Natural killer cell (primary cell): ENCODE measurements around the gene SLA2. TPM values are rescaled to one million over a fixed set of nuclear protein-coding genes. Genes with fewer than 3 reads are reported as not detected.
"Not testable (repeated sequence)": the region's sequence is repeated elsewhere in the genome, so short reads cannot be mapped to it uniquely, and the experiment has no call there.

ENCODE experiments used
- ATAC-seq, 3 donors: fragments of 150-1000 bp in 2 of 3; fragments of 200-7000 bp in 1 of 3; cut with Tn5 transposase; 1 replicate in 1 of 3; 2 replicates in 2 of 3; pipeline ENCODE4 v1.10.0; 2021; ENCODE audit warnings: mild to moderate bottlenecking in 2 of 3, moderate library complexity in 2 of 3
- DNase-seq, 2 donors: peaks; one replicate each; pipeline versions ENCODE4 v3.0.0 to v3.0.0-alpha.2; 2013 to 2021; ENCODE audit warnings: mixed read lengths in 1 of 2
- H3K27ac ChIP-seq: one replicate; pipeline ENCODE4 v1.5.1; 2013; ENCODE audit warnings: mild to moderate bottlenecking, low read length
- H3K27me3 ChIP-seq: one replicate; pipeline ENCODE4 v1.6.1; 2013; ENCODE audit warnings: low read length; ENCODE audit not compliant: control insufficient read depth, insufficient read depth
- H3K36me3 ChIP-seq: one replicate; pipeline ENCODE4 v1.6.1; 2013; ENCODE audit warnings: low read length; ENCODE audit not compliant: control insufficient read depth, insufficient read depth
- H3K4me1 ChIP-seq: one replicate; pipeline ENCODE4 v1.6.1; 2013; ENCODE audit warnings: low read length; ENCODE audit not compliant: control insufficient read depth, insufficient read depth
- H3K4me3 ChIP-seq: one replicate; pipeline ENCODE4 v1.5.1; 2013; ENCODE audit warnings: low read length
- H3K9me3 ChIP-seq: one replicate; pipeline ENCODE4 v1.6.1; 2013; ENCODE audit warnings: low read length; ENCODE audit not compliant: control insufficient read depth, insufficient read depth
- H3K27ac Mint-ChIP-seq, 2 donors: one replicate each; pipeline ENCODE4 v1.8.0; 2022; ENCODE audit warnings: mild to moderate bottlenecking in 2 of 2, mixed read lengths in 2 of 2, moderate library complexity in 1 of 2
- H3K27me3 Mint-ChIP-seq, 2 donors: one replicate each; pipeline ENCODE4 v1.8.0; 2022; ENCODE audit warnings: low read depth in 2 of 2, mixed read lengths in 2 of 2
- H3K36me3 Mint-ChIP-seq: one replicate; pipeline ENCODE4 v1.8.0; 2022; ENCODE audit warnings: mixed read lengths
- H3K4me1 Mint-ChIP-seq, 2 donors: one replicate each; pipeline ENCODE4 v1.8.0; 2022; ENCODE audit warnings: mixed read lengths in 2 of 2
- H3K4me3 Mint-ChIP-seq: one replicate; pipeline ENCODE4 v1.8.0; 2022; ENCODE audit warnings: mild to moderate bottlenecking, moderate library complexity, mixed read lengths
- H3K9me3 Mint-ChIP-seq, 2 donors: one replicate each; pipeline ENCODE4 v1.8.0; 2022; ENCODE audit warnings: mixed read lengths in 2 of 2
- WGBS: methylation state at CpG from one replicate; pipeline ENCODE4 v1.1.7; 2013; ENCODE audit warnings: missing lambda C conversion rate; ENCODE audit not compliant: insufficient coverage; 5-methylcytosine and 5-hydroxymethylcytosine counted together
- intact Hi-C: fragments of 100-400 bp; cut with micrococcal nuclease; formaldehyde crosslinking; loops from one replicate; pipeline ENCODE4 v1.14.2; 2022
- total RNA-seq, 4 donors: library from RNA; stranded (reverse); fragments of 120-200 nt in 1 of 4; gene quantifications; one replicate each; pipeline versions ENCODE4 v1.2.3 to v1.2.4, GENCODE V29; 2013 to 2022
- TF ChIP-seq, protein P1 (sequence below): fragments of 200-600 bp; IDR thresholded peaks from one replicate; pipeline ENCODE4 v1.8.0; 2022; ENCODE audit warnings: antibody characterized with exemption

SLA2 gene
- total RNA-seq: 100 to 1,000 TPM in 1 of 3 donors, 10 to 100 TPM in 2; 77.0 to 116 (median 90.3) TPM
- total RNA-seq (2013): 40.3 TPM

GRCh38 chr20:36645998-36646397 lies at the start of gene SLA2:
Gene SLA2 (minus strand): TSS chr20:36646196. CDS start chr20:36641335, 4,861 bp downstream.
- DNase-seq (peak; percentile 70 to 88), ATAC-seq (peak; percentile 76 to 90 (median 86))
- Mint-ChIP-seq H3K4me3 (peak within 1 kb of the TSS; percentile 95), H3K27me3 (no peaks in the 10 kb centered on the region), H3K27ac (peak within 1 kb of the TSS; percentile 97 to 98), H3K36me3 (no peaks in the 10 kb centered on the region), H3K4me1 (peaks cover 56 to 59% of the 10 kb centered on the region in 2 donors), H3K9me3 (no peaks in the 10 kb centered on the region)
- peak within 1 kb of the TSS; percentile 85 for H3K27ac ChIP-seq
- no peaks in the 10 kb centered on the region for H3K9me3 ChIP-seq
- TF ChIP-seq, protein P1, sequence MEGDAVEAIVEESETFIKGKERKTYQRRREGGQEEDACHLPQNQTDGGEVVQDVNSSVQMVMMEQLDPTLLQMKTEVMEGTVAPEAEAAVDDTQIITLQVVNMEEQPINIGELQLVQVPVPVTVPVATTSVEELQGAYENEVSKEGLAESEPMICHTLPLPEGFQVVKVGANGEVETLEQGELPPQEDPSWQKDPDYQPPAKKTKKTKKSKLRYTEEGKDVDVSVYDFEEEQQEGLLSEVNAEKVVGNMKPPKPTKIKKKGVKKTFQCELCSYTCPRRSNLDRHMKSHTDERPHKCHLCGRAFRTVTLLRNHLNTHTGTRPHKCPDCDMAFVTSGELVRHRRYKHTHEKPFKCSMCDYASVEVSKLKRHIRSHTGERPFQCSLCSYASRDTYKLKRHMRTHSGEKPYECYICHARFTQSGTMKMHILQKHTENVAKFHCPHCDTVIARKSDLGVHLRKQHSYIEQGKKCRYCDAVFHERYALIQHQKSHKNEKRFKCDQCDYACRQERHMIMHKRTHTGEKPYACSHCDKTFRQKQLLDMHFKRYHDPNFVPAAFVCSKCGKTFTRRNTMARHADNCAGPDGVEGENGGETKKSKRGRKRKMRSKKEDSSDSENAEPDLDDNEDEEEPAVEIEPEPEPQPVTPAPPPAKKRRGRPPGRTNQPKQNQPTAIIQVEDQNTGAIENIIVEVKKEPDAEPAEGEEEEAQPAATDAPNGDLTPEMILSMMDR: no peak
- H3K4me1 ChIP-seq: peaks cover 57% of the 10 kb centered on the region
- no peaks in the 10 kb centered on the region for H3K27me3 ChIP-seq
- WGBS: 2% methylated on average over 9 of the region's 9 CpGs
- H3K36me3 ChIP-seq: peaks cover 13% of the 10 kb centered on the region
- intact Hi-C loops: loop anchor here (2.0 to 10.0 kb wide), 4 partner anchors 33 to 239 kb away; partner anchors contain the start of gene TGIF2
- peak within 1 kb of the TSS; percentile 54 for H3K4me3 ChIP-seq

DNA sequence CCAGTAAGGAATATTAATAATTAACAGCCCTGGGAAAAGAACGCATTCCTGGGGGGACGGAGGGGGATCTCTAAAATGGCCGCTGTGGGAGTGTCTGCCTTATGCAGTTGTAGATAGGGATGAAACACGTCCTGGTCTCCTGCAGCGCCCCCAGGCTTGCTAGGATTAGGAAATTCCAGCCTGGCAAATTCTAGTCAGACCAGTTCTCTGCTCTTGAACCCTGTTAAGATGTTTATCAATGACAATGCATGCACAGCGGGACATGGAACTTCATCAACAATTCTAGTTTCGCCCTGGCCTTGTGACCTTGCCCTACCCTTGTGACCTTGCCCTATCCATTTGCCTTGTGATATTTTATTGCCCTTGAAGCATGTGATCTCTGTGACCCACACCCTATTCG lies 49.5 kb upstream of the SLA2 start:
- H3K36me3 Mint-ChIP-seq, H3K27me3 Mint-ChIP-seq, H3K9me3 ChIP-seq, H3K4me1 Mint-ChIP-seq, H3K4me1 ChIP-seq, H3K27ac ChIP-seq, ATAC-seq, intact Hi-C loops, H3K4me3 Mint-ChIP-seq, H3K27ac Mint-ChIP-seq, H3K4me3 ChIP-seq, H3K9me3 Mint-ChIP-seq, H3K27me3 ChIP-seq, DNase-seq, H3K36me3 ChIP-seq: not testable (repeated sequence)
- WGBS: 94% methylated on average over 8 of the region's 8 CpGs

DNA sequence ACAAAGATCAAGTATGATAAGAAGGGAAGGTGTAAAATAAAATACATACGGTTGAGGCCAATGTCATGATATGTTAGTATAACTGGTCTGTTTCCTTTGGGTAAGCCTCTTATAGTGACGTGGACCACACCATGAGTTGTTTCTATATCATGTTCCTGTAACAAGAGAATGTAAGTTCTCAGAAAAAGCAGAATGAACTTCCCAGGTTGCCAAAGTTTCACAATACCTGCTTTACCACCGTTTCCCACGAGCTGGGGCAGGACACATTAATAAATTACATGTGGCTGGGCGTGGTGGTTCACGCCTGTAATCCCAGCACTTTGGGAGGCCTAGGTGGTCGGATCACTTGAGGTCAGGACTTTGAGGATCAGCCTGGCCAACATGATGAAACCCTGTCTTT lies 42.6 kb upstream of the SLA2 start:
- H3K4me1 Mint-ChIP-seq: no peaks in the 10 kb centered on the region
- no peak for DNase-seq
- no peaks in the 10 kb centered on the region for H3K27me3 Mint-ChIP-seq
- TF ChIP-seq, protein P1: no peak
- Histone ChIP-seq H3K36me3 (peaks cover 13% of the 10 kb centered on the region), H3K4me1 (no peaks in the 10 kb centered on the region), H3K4me3 (no peak overlapping the region), H3K9me3 (no peaks in the 10 kb centered on the region), H3K27ac (no peak overlapping the region), H3K27me3 (no peaks in the 10 kb centered on the region)
- intact Hi-C loops: no loop called here
- no peak for ATAC-seq
- WGBS: 86% methylated on average over 7 of the region's 7 CpGs
- no peak overlapping the region for H3K27ac Mint-ChIP-seq
- H3K4me3 Mint-ChIP-seq: no peak overlapping the region
- H3K9me3 Mint-ChIP-seq: no peaks in the 10 kb centered on the region
- H3K36me3 Mint-ChIP-seq: no peaks in the 10 kb centered on the region

- no peaks in the 10 kb centered on the region for H3K9me3 ChIP-seq
- Mint-ChIP-seq H3K4me3 (no peak overlapping the region), H3K9me3 (no peaks in the 10 kb centered on the region), H3K36me3 (no peaks in the 10 kb centered on the region), H3K4me1 (no peaks in the 10 kb centered on the region), H3K27me3 (no peaks in the 10 kb centered on the region), H3K27ac (no peak overlapping the region)
- 93% methylated on average over 2 of the region's 3 CpGs for WGBS
- peaks cover 13% of the 10 kb centered on the region for H3K36me3 ChIP-seq
- H3K4me1 ChIP-seq: no peaks in the 10 kb centered on the region
- no peak overlapping the region for H3K27ac ChIP-seq
- no peak overlapping the region for H3K4me3 ChIP-seq
- intact Hi-C loops: no loop called here
- no peaks in the 10 kb centered on the region for H3K27me3 ChIP-seq
- ATAC-seq (no peak), DNase-seq (no peak)
- TF ChIP-seq, protein P1: no peak
These were observed 41.9 kb upstream of the SLA2 start for GRCh38 chr20:36687850-36688249.
